Measurements from ENCODE around the gene AGMO. TPM values are rescaled to one million over a fixed set of nuclear protein-coding genes. Genes with fewer than 3 reads are reported as not detected.

Gene AGMO
- total RNA-seq, 2 donors from 2014 or later = 1.9 TPM; not detected in 1

DNA sequence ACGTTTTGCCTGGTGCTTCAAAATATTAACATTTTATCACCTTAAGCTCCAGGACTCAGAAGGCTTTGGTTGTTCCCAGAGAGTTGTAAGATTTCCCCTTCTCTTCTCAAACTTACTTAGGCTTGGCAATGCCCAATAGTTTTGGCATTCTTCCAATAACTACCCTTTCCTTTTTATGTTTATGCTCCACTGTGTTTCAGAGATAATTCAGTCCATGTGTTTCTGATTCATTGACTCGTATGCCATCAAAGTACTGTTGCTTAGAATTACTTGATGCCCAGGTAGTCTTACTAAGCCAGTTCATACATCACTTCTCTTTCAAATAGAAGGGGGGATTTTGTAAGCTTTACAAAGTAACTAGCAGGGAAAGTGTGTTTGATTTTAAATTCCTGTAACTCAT, 66.6 kb downstream of the AGMO start:
- Histone ChIP-seq H3K27ac (ENCODE audit: low read depth, low read length) (no peak overlapping the region), H3K4me1 (ENCODE audit: control insufficient read depth, insufficient read depth, low read length) (no peaks in the 10 kb centered on the region), H3K4me3 (ENCODE audit: low read length) (no peak overlapping the region), H3K36me3 (ENCODE audit: control insufficient read depth, insufficient read depth, low read length) (no peaks in the 10 kb centered on the region), H3K27me3 (ENCODE audit: control insufficient read depth, insufficient read depth, low read length, poor library complexity, severe bottlenecking) (no peaks in the 10 kb centered on the region), H3K9ac (ENCODE audit: extremely low read depth, low read length, poor library complexity, severe bottlenecking) (no peak overlapping the region), H3K9me3 (ENCODE audit: control insufficient read depth, low read length) (no peaks in the 10 kb centered on the region)
- H3K9me3 Mint-ChIP-seq = no peaks in the 10 kb centered on the region
- no peak overlapping the region for H3K4me3 Mint-ChIP-seq
- H3K27ac Mint-ChIP-seq = no peak overlapping the region
- no peak for DNase-seq
- H3K4me1 Mint-ChIP-seq = peaks cover 6% of the 10 kb centered on the region
- WGBS, 2 experiments (ENCODE audit: insufficient coverage in 1 of 2, insufficient read length in 1 of 2) = 85 to 100% methylated on average over 1 to 2 of the region's 2 CpGs
- TF ChIP-seq, protein P1, sequence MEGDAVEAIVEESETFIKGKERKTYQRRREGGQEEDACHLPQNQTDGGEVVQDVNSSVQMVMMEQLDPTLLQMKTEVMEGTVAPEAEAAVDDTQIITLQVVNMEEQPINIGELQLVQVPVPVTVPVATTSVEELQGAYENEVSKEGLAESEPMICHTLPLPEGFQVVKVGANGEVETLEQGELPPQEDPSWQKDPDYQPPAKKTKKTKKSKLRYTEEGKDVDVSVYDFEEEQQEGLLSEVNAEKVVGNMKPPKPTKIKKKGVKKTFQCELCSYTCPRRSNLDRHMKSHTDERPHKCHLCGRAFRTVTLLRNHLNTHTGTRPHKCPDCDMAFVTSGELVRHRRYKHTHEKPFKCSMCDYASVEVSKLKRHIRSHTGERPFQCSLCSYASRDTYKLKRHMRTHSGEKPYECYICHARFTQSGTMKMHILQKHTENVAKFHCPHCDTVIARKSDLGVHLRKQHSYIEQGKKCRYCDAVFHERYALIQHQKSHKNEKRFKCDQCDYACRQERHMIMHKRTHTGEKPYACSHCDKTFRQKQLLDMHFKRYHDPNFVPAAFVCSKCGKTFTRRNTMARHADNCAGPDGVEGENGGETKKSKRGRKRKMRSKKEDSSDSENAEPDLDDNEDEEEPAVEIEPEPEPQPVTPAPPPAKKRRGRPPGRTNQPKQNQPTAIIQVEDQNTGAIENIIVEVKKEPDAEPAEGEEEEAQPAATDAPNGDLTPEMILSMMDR (conservative IDR thresholded peaks at IDR 0.05) = no peak
- H3K27me3 Mint-ChIP-seq (ENCODE audit: insufficient read depth) = no peaks in the 10 kb centered on the region
- no peaks in the 10 kb centered on the region for H3K36me3 Mint-ChIP-seq (ENCODE audit: low read depth)

DNA sequence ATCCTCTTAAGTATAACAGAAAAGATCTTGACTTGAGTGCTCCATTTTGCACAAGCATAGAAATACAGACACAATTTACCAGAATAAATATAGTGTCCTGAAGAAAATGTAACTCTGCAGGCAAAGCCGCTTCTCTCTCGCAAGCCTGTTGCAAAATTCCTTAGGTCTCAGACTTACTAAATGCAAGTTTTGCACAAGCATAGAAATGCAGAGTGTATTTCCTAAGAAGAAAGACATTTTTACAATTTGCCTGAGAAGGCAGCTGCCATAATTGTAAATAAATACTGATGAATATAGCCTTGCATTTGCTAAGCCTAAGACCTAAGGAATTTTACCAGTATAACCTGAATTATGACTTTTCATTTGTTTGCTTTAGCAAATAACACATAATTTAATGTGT, 67.1 kb downstream of the AGMO start:
- Mint-ChIP-seq H3K9me3 (no peaks in the 10 kb centered on the region), H3K4me3 (no peak overlapping the region), H3K4me1 (peaks cover 6% of the 10 kb centered on the region), H3K36me3 (ENCODE audit: low read depth) (no peaks in the 10 kb centered on the region), H3K27ac (no peak overlapping the region), H3K27me3 (ENCODE audit: insufficient read depth) (no peaks in the 10 kb centered on the region)
- Histone ChIP-seq H3K27ac (ENCODE audit: low read depth, low read length) (no peak overlapping the region), H3K9me3 (ENCODE audit: control insufficient read depth, low read length) (no peaks in the 10 kb centered on the region), H3K9ac (ENCODE audit: extremely low read depth, low read length, poor library complexity, severe bottlenecking) (no peak overlapping the region), H3K36me3 (ENCODE audit: control insufficient read depth, insufficient read depth, low read length) (no peaks in the 10 kb centered on the region), H3K4me3 (ENCODE audit: low read length) (no peak overlapping the region), H3K4me1 (ENCODE audit: control insufficient read depth, insufficient read depth, low read length) (no peaks in the 10 kb centered on the region), H3K27me3 (ENCODE audit: control insufficient read depth, insufficient read depth, low read length, poor library complexity, severe bottlenecking) (no peaks in the 10 kb centered on the region)
- TF ChIP-seq, protein P1 (conservative IDR thresholded peaks at IDR 0.05) = no peak
- no peak for DNase-seq
- WGBS, 2 experiments (ENCODE audit: insufficient coverage in 1 of 2, insufficient read length in 1 of 2) = 43 to 46% methylated on average over 2 of the region's 2 CpGs

- TF ChIP-seq, protein P1 (conservative IDR thresholded peaks at IDR 0.05) = no peak
- no peak overlapping the region for H3K4me3 ChIP-seq (ENCODE audit: low read length)
- no peaks in the 10 kb centered on the region for H3K27me3 Mint-ChIP-seq (ENCODE audit: insufficient read depth)
- no peak overlapping the region for H3K4me3 Mint-ChIP-seq
- DNase-seq = no peak
- H3K9me3 Mint-ChIP-seq = no peaks in the 10 kb centered on the region
- WGBS, 2 experiments (ENCODE audit: insufficient coverage in 1 of 2, insufficient read length in 1 of 2) = 48 to 100% methylated on average over 1 to 2 of the region's 2 CpGs
- no peaks in the 10 kb centered on the region for H3K9me3 ChIP-seq (ENCODE audit: control insufficient read depth, low read length)
- H3K4me1 Mint-ChIP-seq = peaks cover 6% of the 10 kb centered on the region
- no peaks in the 10 kb centered on the region for H3K36me3 Mint-ChIP-seq (ENCODE audit: low read depth)
- H3K27ac Mint-ChIP-seq = no peak overlapping the region
- no peak overlapping the region for H3K27ac ChIP-seq (ENCODE audit: low read depth, low read length)
- H3K4me1 ChIP-seq (ENCODE audit: control insufficient read depth, insufficient read depth, low read length) = no peaks in the 10 kb centered on the region
- no peak overlapping the region for H3K9ac ChIP-seq (ENCODE audit: extremely low read depth, low read length, poor library complexity, severe bottlenecking)
- no peaks in the 10 kb centered on the region for H3K27me3 ChIP-seq (ENCODE audit: control insufficient read depth, insufficient read depth, low read length, poor library complexity, severe bottlenecking)
- H3K36me3 ChIP-seq (ENCODE audit: control insufficient read depth, insufficient read depth, low read length) = no peaks in the 10 kb centered on the region
Observed at GRCh38 chr7:15491361-15491760, 70.5 kb downstream of the AGMO start.

Measured in endodermal cell (in vitro differentiated cells).